GM21723 (cell line): Measurements from ENCODE around the gene DUXB.

Experiments
- ATAC-seq: cut with Tn5 transposase; IDR thresholded peaks from one replicate; pipeline ENCODE4 v1.9.1; 2021; ENCODE audit warnings: mild to moderate bottlenecking, moderate library complexity; ENCODE audit not compliant: unreplicated experiment

DUXB gene

DNA sequence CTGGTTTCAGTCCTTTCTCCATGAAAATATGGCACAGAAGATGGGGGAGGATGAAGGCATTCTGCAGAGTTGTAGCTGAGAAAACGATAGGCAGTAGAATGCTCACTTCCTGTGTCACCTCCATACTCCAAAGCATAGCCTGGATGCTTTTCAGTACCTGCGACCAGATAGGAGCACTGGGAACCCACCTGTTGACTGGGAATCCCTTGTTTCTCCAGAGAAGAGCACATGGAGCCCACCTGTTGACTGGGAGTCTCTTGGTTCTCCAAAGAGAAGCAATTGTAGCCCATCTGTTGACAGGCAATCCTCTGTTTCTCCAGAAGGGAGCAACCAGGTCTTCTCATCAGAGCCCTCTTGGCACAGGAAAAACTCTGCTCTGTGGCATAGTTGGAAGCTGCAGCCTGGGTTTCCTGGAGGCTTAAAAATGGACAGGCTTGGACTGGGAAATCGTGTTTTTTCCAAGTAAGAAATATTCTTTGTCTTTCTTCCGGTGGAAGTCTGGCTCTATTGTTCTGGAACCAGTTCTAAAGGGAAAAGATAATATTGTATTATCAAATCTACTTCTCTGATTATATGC is 40.4 kb downstream of the DUXB start:
- ATAC-seq: no peak

DNA sequence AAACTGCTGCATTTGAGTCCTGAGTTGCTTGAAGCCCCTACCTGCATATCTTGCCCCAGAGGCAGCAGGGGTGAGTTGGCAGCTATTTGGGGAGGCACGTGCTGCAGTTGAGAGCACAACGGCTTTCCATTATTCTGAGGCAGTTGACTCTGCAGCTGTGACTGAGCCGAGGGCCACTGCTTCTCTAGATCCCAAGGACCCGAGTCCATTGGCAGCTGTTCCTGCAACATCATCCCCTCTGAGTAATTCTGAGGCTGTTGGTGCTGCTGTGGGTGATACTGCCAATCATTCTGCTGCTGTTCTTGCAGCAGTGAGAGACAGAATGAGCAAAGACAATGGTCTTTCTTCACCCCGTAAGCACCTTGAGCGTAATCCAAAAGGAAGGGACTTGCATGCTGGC is 40.9 kb downstream of the DUXB start:
- ATAC-seq: no peak

DNA sequence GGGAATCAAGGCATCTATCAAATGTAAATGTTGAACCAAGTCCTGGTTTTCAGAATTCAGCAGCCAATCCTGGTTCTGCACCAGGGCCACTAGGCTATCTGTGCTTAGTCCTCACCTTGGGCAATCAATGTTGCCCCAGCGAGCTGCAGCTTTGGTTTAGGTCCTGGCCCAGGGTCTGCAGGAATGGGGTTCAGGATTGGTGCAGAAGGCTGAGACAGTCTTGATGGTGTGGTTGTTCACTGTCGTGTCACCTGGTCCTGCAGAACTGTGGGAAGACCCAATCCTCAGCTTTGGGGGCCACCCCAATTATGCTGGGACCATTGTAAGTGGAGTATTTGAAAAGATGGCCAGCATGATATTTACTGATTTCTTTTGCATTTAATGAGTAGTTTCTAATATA is 43.1 kb downstream of the DUXB start:
- no peak for ATAC-seq

DNA sequence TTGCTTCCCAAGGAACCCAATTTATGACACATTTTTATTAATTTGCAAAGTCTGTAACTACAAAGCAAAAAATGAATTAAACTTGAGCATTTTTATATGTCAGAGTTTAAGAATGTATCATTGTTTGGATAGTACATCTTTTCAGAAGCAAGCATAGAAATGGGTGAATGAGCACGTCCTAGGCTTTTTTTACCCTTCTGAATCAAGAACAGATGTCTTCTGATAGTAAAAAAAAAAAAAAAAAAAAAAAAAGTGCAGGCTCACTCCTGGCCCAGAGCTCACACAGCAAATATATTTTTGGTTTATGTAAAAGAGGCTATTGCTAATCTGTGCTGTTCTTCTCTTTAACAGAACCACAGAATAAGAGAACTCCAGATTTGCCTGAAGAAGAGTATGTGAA is 47.3 kb downstream of the DUXB start:
- no peak for ATAC-seq

DNA sequence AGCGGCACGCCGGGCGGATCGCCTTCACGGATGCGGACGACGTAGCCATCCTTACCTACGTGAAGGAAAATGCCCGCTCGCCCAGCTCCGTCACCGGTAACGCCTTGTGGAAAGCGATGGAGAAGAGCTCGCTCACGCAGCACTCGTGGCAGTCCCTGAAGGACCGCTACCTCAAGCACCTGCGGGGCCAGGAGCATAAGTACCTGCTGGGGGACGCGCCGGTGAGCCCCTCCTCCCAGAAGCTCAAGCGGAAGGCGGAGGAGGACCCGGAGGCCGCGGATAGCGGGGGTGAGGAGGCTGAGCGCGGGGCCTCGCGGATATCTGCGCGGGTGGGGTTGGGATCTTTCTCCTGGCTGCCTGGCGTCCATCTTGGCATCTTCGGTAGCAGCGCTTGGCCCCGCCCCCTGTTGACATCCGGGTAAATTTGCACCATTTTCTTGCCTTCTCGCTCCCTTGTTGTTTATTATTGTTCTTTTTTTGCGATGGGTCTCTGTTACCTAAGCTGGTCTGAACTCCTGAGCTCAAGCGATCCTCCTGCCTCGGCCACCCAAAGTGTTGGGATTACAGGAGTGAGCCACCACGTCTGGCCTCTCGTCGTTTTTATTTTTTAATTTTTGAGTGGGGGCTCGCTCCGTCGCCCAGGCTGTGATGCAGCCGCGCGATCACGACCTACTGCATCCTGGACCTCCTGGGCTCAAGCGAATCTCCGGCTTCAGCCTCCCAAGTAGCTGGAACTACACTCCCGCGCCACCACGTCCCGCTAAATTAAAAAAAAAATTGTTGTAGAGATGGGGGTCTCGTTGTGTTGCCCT is 52.8 kb downstream of the DUXB start:
- ATAC-seq: peak; percentile 42

DNA sequence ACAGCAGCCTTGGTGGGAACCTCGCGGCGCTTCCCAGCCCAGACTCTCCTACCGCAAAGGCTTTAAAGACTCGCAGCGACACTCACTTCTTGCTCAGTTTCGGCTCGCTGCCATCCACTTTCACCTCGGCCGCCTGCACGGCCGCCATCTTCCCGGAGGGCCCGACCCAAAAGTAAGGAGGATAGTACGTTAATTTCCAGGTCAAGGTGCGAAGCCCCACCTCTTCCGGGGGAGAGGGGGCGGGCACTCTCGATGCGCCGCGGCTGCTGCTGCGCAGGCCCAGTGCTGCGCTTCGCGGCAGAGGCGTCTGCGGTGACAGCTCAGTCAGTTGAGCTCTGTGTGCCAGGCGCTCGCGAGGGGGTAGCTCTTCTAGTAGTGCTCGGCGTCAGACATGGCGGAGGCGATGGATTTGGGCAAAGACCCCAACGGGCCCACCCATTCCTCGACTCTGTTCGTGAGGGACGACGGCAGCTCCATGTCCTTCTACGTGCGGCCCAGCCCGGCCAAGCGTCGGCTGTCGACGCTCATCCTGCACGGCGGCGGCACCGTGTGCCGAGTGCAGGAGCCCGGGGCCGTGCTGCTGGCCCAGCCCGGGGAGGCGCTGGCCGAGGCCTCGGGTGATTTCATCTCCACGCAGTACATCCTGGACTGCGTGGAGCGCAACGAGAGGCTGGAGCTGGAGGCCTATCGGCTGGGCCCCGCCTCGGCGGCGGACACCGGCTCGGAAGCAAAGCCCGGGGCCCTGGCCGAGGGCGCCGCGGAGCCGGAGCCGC is 53.6 kb downstream of the DUXB start, which contains the start of the genes KARS1 and TERF2IP:
KARS1 (minus strand) TSS at position 174 of the 773 bp plus-strand sequence; CDS start at position 148, 26 bp downstream.
TERF2IP (plus strand) TSS at position 282 of the 773 bp plus-strand sequence; CDS start at position 392, 110 bp downstream.
- peak; percentile 85 for ATAC-seq

DNA sequence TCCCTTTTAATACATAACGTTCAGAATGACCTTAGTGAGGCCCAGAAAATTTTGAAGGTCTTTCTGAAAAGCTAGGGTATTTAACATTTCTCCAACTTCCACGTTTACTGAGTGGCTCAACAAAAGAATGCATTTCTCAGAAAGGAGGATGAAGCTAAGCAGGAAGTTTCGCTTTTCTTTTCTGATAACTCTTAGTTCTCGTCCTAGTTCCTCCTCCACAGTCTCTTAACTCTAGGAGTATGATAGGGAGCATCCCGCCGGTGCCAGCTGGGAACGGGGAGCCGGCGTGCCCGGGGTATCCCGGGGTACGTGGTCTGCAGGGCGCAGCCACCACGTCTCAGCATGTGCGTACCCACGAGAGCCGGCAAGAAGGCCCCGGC is 54.2 kb downstream of the DUXB start:
- peak; percentile 27 for ATAC-seq

DNA sequence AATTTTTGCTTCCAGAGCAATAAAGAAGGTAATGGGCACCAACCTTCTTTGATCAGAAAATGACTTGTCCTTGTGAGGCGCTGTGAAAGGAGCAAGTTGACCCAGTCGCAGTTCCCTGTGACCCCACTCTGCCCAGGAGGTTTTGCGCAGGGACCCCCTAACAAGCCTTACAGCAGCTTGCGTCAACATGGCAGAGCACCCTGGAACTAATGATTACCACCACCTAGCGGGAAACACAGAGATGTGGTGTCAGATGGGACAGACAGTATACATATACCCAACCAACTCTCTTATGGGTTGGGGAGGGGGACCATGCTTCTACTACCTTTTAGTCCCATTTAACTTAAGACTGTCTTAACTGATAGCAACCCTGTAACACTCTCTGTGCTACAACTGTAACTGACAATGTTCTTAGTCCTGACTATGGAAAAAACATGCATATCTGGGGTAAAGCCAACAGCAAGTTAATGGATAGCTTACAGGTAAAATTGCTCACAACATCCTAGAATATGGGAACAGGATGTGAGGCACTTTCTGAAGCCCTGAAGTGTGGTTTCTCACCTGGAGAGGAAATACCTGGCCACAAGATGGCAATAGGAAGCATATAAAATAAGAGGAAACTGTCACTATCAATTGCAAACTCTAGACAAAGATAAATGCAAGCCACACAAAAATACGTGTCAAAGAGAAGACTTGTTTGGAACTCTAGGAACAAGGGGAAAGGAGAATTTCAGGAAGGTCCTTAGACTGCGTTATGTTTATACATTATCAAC is 56.8 kb downstream of the DUXB start:
- no peak for ATAC-seq
